Transverse colon (tissue), 4 donors: Measurements from ENCODE around the gene RALGPS2.

Source experiments
- CTCF ChIP-seq, 5 experiments: fragments of 200-600 bp in 3 of 5; fragments of 450-650 bp in 2 of 5; sonication (generic) in 3 of 5; IDR thresholded peaks; 1 replicate in 2 of 5; 2 replicates in 3 of 5; pipeline ENCODE4 v1.5.1; 2016 to 2017; ENCODE audit warnings: antibody characterized with exemption in 5 of 5, inconsistent platforms in 3 of 5, mild to moderate bottlenecking in 2 of 5, moderate library complexity in 1 of 5
- EP300 ChIP-seq: sonication (generic); formaldehyde crosslinking; IDR thresholded peaks from one replicate; pipeline ENCODE4 v1.6.1; 2017; ENCODE audit warnings: antibody characterized with exemption, low read depth
- POLR2A ChIP-seq: fragments of 450-650 bp; IDR thresholded peaks from one replicate; pipeline ENCODE4 v1.6.1; 2016; ENCODE audit warnings: antibody characterized with exemption, mild to moderate bottlenecking, moderate library complexity
- POLR2AphosphoS5 ChIP-seq, 3 donors: sonication (generic); formaldehyde crosslinking; IDR thresholded peaks; one replicate each; pipeline ENCODE4 v1.6.1; 2016; ENCODE audit warnings: antibody characterized with exemption in 3 of 3

- TF ChIP-seq POLR2A: no peak
- no peak for TF ChIP-seq EP300
- TF ChIP-seq CTCF (IDR thresholded peaks at IDR 0.05): no peak
- no peak for TF ChIP-seq POLR2AphosphoS5 (IDR thresholded peaks at IDR 0.05)
Measured at GRCh38 chr1:178921499-178921898, 196.5 kb downstream of the RALGPS2 start.
